Astrocyte of the cerebellum (primary cell): Measurements from ENCODE around the gene NPW.

ENCODE experiments used
- DNase-seq: peaks from one replicate; pipeline ENCODE4 v3.0.0-alpha.2; 2011; ENCODE audit warnings: low read depth
- H3K4me3 ChIP-seq: 2 replicates; pipeline ENCODE4 v1.5.1; 2011; ENCODE audit warnings: mild to moderate bottlenecking, low read depth, low read length, moderate library complexity
- CTCF ChIP-seq: IDR thresholded peaks from 2 replicates; pipeline ENCODE4 v1.5.1; 2012; ENCODE audit warnings: low read length, low read depth, moderate library complexity, mild to moderate bottlenecking; ENCODE audit errors: missing control alignments
- in situ Hi-C: cut with HindIII; loops from 2 replicates; pipeline ENCODE4 v1.10.0; 2017; ENCODE audit warnings: low sequenced_read_pairs

Gene NPW

GRCh38 chr16:2019921-2020831 is 591 bp downstream of the NPW start:
- no peak for DNase-seq
- TF ChIP-seq CTCF, result no peak
- in situ Hi-C loops, result no loop called here
- peak overlapping the region; percentile 26 for H3K4me3 ChIP-seq

GRCh38 chr16:2022723-2023091 is 3.1 kb downstream of the NPW start:
- in situ Hi-C loops, result no loop called here
- peak overlapping the region; percentile 27 for H3K4me3 ChIP-seq
- DNase-seq, result no peak
- TF ChIP-seq CTCF, result no peak

GRCh38 chr16:2023092-2024031 is 3.8 kb downstream of the NPW start:
- peak overlapping the region; percentile 27 for H3K4me3 ChIP-seq
- in situ Hi-C loops, result no loop called here
- TF ChIP-seq CTCF, result peak; percentile 88
- DNase-seq, result peak; percentile 58

- in situ Hi-C loops, result no loop called here
- DNase-seq, result no peak
- no peak overlapping the region for H3K4me3 ChIP-seq
- TF ChIP-seq CTCF, result no peak
Observed at GRCh38 chr16:2024032-2024420, 4.4 kb downstream of the NPW start.

GRCh38 chr16:2025251-2025650 is 5.7 kb downstream of the NPW start:
- no peak overlapping the region for H3K4me3 ChIP-seq
- no peak for TF ChIP-seq CTCF
- no peak for DNase-seq
- in situ Hi-C loops, result no loop called here

- H3K4me3 ChIP-seq, result peak overlapping the region; percentile 28
- in situ Hi-C loops, result no loop called here
- no peak for DNase-seq
- no peak for TF ChIP-seq CTCF
Observed at GRCh38 chr16:2025878-2026460, 6.4 kb downstream of the NPW start.
